Kidney glomerular epithelial cell (primary cell): ENCODE measurements around the gene CXCL13.
"Not testable (repeated sequence)": the region's sequence is repeated elsewhere in the genome, so short reads cannot be mapped to it uniquely, and the experiment has no call there.

Experiments used
- DNase-seq: peaks from one replicate; lab custom pipeline; 2025; lab: John Stamatoyannopoulos, UW

CXCL13 gene, protein sequence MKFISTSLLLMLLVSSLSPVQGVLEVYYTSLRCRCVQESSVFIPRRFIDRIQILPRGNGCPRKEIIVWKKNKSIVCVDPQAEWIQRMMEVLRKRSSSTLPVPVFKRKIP

DNA sequence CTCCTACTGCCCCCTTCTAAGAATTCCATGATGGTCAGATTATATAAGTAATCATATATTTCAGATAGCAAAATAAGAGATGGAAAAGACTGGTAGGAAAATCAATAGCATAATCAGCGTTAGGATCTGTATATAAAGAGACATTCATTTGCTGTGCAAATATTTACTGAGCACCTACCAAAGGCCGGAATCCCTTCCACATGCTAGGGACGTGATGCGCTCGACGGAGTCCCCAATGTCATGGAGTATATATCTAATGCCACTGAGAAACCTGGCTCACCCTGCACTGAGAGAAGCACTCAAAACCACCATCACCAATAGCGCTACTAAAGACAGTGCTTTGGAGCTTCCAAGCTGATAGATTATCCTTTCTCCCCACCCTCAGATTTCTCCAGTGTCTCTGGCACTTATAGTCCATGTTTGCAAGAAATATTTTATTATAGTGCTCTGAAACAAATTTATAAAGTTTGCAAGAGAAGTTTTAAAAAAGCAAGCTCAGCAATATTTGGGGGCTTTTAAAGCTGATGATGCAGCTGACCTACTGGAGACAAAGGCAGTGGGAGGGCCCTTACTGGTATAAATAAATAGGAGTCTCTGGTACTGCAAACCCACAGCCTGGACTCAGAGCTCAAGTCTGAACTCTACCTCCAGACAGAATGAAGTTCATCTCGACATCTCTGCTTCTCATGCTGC lies at the start of gene CXCL13:
CXCL13 (plus strand) TSS at position 611 of the 693 bp plus-strand sequence; CDS start at position 657, 46 bp downstream.
- no peak for DNase-seq

DNA sequence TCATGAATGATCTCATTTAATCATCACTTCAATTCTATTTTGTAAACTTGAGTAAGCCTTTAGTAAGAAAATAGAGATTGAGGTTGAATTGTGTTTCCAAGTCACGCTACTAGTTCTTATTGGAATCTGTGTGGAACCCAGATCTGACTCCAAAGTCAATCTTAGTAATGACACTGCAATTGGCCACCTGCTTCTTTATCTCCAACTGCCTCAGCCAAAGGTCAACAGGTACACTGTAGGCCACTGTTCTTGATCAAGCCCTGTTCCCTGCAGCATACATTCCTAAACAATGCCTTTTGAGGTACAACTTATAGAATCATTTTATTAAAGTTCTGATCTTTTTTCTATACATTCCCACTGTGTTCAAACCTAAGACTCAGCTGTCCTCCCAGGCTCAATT lies 45.5 kb upstream of the CXCL13 start:
- DNase-seq = no peak

DNA sequence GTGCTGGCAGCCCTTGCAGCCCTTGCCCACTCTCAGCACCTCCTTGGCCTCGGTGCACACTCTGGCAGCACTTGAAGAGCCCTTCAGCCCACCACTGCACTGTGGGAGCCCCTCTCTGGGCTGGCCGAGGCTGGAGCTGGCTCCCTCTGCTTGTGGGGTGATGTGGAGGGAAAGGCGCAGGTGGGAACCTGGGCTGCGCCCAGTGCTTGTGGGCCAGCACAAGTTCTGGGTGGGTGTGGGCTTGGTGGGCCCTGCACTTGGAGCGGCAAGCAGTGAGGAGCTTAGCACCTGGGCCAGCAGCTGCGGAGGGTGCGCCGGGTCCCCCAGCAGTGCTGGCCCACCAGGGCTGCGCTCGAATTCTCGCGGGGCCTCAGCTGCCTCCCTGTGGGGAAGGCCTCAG lies 43.9 kb upstream of the CXCL13 start:
- not testable (repeated sequence) for DNase-seq

- DNase-seq = no peak
These were observed 41.4 kb upstream of the CXCL13 start for GRCh38 chr4:77564231-77564630.

DNA sequence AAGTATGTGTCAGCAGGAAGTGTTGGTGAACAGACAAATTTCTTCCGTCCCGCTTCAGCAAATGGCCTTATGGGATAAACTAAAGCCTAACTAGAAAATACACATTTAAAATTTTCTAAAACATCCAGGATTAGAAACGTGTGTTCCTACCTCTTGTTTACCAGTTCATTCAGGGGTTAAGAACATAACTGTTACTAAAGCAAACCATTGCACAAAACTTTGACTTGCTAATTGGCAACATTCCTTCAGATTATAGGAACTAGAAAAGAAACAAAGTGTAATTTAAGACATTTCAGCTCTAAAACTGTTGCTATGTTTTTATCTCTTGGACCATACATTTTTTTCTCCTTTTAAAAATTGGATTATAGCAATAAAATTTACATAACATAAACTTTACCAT lies 39.5 kb upstream of the CXCL13 start:
- DNase-seq = no peak

- DNase-seq = no peak
These were observed 38.1 kb upstream of the CXCL13 start for GRCh38 chr4:77567549-77567948.

DNA sequence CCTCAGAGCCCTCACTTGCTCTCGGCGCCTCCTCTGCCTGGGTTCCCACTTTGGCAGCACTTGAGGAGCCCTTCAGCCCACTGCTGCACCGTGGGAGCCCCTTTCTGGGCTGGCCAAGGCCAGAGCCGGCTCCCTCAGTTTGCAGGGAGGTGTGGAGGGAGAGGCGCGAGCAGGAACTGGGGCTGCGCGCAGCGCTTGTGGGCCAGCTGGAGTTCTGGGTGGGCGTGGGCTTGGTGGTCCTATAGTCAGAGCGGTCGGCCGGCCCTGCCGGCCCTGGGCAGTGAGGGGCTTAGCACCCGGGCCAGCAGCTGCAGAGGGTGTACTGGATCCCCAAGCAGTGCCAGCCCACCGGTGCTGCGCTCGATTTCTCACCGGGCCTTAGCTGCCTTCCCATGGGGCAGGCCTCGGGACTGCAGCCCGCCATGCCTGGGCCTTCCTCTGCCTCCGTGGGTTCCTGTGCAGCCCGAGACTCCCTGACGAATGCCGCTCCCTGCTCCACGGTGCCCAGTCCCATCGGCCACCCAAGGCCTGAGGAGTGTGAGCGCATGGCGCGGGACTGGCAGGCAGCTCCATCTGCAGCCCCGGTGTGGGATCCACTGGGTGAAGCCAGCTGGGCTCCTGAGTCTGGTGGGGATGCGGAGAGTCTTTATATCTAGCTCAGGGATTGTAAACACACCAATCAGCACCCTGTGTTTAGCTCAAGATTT lies 35.0 kb upstream of the CXCL13 start:
- not testable (repeated sequence) for DNase-seq

- DNase-seq = no peak
These were observed 29.3 kb upstream of the CXCL13 start for GRCh38 chr4:77576351-77576750.

GRCh38 chr4:77578145-77578544 lies 27.5 kb upstream of the CXCL13 start:
- no peak for DNase-seq

DNA sequence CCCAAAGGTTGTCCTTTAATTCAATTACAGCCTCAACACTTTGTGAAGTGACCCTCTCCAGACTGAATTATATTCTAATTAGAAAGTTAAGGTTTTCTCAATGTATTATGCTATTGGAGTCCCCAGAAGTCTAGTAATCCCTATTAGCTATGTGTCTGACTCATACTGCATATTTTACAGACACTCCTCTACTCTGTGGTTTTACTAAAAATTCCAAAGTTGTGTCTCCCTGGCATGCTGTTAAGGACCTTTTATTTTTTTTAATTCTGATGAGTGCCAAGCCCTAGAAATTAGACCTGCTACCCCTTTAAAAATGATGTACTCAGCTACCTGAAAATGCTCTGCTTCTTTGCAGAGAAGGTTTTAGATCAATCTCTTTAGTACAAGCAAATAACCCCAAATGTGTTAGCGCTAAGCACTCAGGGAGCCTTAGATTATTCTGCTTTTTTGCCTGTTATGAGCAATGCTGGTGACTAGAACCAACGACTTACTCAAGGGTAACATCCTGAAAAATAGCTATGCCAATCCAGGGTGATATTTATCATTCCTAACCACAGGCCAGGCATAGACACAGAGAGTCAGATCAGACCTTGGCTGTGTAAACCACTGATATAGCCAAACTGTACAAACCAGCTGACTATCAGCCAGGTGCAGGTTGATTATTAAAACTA lies 26.1 kb upstream of the CXCL13 start:
- peak; percentile 95 for DNase-seq

DNA sequence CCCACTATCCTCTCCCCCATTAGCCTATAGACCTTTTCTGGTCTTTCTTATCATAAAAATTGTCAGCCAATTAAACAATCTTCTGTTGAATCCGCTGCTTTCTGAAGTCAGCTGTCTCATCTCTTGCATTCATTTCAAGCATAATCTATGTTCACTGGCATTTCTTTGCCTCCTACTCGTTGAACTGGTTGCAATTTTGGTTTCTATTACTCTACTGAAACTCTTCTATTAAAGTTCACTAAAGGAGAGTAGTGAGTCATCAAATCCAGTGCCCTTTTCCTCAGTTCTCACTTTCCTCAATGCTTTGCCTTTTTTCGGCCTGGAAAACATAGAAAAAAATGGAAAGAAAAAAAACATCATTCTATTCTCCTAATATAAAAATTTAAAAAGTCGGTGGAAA lies 23.9 kb upstream of the CXCL13 start:
- no peak for DNase-seq

- DNase-seq = peak; percentile 25
These were observed 23.5 kb upstream of the CXCL13 start for GRCh38 chr4:77582156-77582555.

DNA sequence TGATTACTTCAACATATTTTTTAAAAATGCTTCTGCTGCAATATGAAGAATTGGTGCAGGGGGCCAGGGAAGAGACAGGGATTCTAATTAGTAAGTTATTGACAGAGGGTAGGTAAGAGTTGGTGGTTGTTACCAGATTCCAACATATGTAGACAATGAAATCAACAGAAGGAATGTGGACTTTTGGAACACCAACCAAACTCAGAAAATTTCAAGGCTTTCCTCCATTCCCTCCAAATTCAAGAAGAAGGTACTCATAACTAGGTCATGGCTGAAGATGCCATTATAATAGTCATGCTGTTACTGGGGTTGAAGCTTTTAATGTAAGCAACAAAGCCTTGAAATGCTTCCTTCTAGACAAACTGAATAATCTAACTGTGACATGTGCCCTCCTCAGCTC lies 22.9 kb upstream of the CXCL13 start:
- DNase-seq = no peak

DNA sequence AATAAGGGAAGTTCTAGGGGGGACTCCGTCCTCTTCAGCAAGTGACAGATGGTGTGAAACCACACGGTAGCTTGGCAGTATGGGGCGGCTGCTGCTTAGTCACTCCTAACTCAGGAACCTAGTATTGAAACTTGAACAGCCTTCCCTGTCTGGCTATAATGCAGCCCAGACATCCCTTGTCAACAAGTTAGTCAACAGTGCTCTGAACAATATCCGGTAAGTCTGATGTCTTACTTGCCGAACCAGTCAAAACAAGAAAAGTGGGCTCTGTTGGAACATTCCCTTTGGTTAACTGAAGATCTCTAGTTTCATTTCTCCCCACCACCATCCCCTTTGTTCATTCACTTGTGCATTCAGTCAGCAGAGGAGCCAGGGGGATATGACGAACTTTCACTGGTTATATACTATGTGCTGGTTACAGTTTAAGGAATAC lies 18.7 kb upstream of the CXCL13 start:
- DNase-seq = no peak

- no peak for DNase-seq
These were observed 15.1 kb upstream of the CXCL13 start for GRCh38 chr4:77590482-77590881.

GRCh38 chr4:77591532-77591931 lies 14.1 kb upstream of the CXCL13 start:
- no peak for DNase-seq

GRCh38 chr4:77593101-77593500 lies 12.5 kb upstream of the CXCL13 start:
- DNase-seq = no peak

- peak; percentile 19 for DNase-seq
These were observed 11.6 kb upstream of the CXCL13 start for GRCh38 chr4:77593993-77594392.

DNA sequence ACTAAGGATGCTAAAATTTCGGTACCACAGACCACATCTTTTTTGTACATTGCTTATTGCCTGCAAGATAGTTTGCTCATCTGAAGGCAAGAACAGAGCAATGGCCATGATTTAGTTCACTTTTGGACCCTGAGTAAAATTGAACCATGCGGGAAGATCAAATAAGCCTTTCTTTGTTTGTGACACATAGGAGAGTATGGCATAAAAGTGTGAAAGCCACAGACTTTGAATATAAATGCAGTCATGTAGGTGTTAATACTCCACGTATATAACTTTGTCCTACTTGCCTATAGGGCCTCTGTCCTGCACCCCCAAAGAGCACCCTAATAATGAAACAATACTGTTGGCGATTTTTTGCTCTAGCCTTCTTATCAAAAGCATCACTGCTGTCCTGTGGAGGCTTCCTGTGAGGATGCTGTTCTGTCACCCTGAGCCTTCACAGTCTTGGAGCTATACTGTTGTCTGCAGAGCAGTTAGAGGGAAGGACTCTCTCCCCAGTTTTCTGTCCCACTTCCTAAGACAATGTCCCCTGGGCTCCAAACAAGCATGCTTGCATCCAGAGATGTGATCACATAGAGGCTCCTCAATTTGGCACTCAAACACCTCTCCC lies 10.2 kb upstream of the CXCL13 start:
- no peak for DNase-seq

- DNase-seq = no peak
These were observed 6.2 kb upstream of the CXCL13 start for GRCh38 chr4:77599378-77599777.

DNA sequence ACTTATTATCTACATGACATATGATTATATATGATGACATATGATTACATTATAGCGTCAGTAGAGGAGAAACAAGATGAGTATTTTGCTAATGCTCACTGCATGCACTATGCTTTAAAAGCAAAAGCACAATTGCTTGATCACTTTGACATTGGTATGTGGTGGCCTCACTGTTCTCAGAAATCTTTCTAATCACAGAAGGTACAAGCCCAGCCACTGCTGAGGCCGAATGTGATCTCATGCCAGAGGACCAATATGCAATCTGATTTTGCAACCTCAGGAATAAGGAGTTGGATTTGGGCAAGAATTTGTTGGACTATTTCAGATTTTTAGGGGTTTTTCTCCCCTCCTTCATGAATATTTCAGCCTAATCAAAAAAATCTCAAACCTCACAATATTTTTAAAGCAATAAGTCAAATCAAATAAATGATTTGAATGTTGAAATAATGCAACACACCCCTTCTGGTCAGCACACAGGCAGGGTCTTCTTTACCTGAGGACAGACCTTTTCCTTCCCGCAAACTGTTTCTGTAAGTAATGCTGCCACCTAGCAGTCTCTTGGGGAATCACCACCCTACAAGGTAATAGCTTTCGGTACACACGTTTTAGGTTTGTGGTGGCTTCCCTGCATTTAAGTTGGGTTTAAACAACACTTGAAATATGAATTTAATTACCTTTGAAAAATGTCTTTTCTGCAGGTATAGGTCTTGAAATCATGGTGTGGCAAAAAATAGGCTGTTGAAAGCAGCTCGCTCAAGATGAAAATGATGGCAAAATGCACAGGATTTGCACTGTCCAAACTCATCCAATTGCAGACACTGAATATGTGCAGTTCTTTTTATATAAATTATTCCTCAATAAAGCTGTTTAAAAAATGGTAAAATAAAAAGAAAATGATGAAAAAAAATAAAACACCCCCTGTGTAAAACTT lies 4.8 kb upstream of the CXCL13 start:
- peak; percentile 43 for DNase-seq
